ENCODE results near the gene RARS2.

RARS2 gene

DNA sequence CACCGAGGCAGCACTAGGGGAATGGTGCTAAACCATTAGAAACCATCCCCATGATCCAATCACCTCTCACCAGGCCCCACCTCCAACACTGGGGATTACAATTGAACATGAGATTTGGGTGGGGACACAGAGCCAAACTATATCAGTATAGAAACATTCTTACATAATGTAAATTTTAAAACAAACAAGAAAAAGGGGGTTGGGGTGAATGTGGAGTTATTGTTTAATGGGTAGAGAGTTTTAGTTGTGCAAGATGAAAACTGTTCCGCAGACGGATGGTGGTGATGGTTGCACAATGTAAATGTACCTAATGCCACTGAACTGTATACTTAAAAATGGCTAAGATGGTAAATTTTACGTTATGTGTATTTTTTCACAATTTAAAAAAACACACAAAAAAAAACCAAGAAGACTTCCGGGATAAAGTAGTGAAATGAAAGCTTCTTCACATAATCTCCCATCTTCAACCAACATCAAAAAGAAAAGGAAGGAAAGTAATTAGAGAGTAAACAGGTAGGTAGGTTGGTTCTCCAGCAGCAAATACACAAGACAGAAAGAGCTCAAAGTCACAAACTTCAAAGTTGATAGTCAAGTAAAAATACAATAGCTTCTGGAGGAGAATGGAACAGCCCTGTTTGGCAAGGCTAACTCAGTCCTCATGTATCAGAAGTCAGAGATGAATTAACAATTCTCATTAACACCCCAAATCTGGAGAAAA lies 16.3 kb downstream of the RARS2 start:
- DNase-seq (ENCODE audit: low spot score): no peak

DNA sequence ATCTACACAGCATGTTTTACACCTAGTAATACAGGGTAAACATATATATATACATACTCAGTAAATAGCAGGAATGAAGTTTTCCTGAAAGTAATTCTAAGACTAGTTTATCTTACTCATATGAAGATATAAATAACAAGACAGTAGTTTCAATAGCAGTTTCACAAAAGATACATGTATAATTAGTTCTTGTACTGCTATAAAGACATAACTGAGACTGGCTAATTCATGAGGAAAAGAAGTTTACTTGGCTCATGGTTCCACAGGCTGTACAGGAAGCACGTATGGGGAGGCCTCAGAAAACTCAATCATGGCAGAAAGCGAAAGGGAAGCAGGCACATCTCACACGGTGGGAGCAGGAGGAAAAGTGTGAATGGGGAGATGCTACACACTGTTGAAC lies 16.9 kb downstream of the RARS2 start:
- DNase-seq (ENCODE audit: low spot score): no peak

- DNase-seq (ENCODE audit: low spot score): no peak
Measured at GRCh38 chr6:87572021-87572420, 17.8 kb downstream of the RARS2 start.

GRCh38 chr6:87561017-87561416 lies 28.8 kb downstream of the RARS2 start:
- DNase-seq (ENCODE audit: low spot score): no peak

GRCh38 chr6:87558446-87558845 lies 31.3 kb downstream of the RARS2 start:
- DNase-seq (ENCODE audit: low spot score): no peak

DNA sequence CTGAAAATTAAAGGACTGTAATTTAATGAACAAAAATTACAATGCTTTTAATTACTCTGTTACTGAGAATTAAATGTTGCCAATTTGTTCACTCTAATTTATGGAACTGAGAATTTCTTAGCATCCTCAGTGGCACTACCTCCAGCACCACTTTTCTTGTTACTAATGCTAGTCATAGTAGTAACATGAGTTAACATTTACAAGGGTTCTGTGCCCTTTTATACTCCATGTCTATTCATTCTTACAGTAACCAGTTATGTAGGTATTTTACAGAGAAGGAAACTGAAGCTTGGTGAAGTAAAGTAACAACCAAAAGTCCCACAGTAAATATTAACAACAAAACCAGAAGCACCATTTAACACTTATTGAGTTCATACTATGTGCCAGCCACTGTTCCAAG lies 34.3 kb downstream of the RARS2 start:
- DNase-seq (ENCODE audit: low spot score): no peak

DNA sequence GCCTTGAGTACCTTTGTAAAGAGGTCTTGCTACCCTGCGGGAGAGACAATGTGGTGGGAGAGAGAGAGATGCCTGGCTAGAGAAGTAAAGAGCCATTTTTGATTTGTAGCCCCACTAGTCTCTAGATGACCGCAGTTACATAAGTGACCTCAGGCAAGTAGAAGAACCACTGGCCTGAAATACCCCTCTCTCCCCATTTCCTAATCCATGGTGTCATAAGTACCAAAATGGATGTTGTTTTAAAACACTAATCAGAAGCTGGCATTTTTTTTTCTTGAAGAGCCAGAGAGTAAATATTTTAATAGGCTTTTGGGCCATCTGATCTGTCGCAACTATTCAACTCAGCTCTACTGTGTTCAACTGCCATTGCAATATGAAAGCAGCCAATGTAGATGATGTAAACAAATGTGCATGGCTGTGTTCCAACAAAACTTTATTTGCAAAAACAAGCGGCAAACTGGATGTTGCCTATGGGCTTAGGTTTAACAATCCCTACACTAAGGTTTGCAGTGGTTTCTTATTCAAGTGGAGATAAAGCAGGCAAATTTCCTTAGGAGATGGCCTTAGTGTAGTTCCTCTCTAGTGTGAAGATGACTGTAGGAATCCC lies 36.5 kb downstream of the RARS2 start:
- no peak for DNase-seq (ENCODE audit: low spot score)

DNA sequence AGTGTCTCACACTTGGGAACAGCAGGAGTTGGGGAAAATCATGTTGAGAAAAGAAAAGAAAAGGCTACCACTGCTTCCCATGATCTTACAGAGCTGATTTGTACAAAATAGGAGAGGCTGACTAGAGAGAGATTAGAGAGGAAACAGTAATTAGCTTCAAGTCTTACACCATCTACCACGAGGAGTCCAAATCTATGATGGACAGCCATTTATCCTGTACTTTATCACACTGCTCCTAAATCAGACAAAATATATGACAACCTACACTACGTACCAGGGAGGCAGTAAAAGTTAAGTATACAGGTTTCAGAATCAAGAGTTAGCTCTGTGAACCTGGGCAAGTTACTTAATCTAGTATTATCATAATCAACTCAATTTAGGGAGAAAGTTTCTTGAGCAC lies 38.0 kb downstream of the RARS2 start:
- no peak for DNase-seq (ENCODE audit: low spot score)

- DNase-seq (ENCODE audit: low spot score): no peak
Measured at GRCh38 chr6:87544474-87544735, 45.4 kb downstream of the RARS2 start.

DNA sequence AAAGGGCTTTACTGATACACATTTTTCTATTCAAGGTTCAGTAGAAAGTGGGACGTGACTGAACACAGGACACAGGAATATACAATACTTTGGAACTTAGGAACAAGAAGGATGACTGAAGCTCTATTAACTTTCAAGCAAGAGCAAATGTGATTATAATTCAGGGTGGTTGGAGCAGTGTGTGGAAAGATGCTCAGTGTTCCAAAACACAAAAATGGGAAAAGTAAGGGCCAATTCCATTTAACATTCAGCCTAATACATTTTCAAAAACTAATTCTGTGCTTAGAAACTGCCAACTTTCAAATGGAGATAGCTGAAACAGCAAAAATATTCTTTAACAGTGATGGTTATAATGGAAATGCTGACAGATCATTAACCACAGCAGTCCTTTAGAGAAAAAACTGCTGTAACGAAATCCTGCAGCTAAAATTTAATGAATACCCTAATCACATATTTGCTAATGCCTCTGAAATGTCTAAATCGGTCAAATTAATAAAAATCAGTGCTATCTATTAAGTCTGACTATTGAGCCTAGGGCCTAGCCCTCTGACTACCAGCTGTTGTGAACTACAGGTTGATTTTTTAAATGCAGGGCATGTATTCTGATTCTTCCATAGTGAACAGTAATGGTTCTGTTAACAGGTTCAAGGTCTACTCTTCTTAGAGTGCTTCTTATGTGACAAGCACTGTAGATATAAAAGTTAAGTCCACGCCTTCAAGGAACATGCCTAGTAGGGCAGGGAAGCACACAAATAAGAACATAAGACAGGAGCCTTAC lies 45.9 kb downstream of the RARS2 start:
- no peak for DNase-seq (ENCODE audit: low spot score)

GRCh38 chr6:87541744-87542143 lies 48.0 kb downstream of the RARS2 start:
- DNase-seq (ENCODE audit: low spot score): no peak

DNA sequence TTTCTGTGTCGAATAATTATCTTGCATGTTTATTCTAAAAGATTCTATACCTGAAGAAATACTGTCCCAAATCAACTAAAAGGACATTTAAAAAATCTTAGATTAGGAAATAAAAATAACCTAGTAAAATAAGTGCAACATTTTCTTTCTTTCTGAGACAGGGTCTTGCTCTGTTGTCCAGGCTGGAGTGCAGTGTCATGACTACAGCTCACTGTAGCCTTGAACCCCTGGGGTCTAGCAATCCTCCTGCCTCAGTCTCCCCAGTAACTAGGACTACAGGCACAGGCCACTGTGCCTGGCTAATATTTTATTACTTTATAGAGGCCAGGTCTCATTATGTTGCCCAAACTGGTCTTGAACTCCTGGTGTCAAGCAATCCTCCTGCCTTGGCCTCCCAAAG lies 48.7 kb downstream of the RARS2 start:
- no peak for DNase-seq (ENCODE audit: low spot score)

GRCh38 chr6:87540539-87540938 lies 49.2 kb downstream of the RARS2 start:
- DNase-seq (ENCODE audit: low spot score): no peak

- DNase-seq (ENCODE audit: low spot score): no peak
Measured at GRCh38 chr6:87539554-87539953, 50.2 kb downstream of the RARS2 start.

- no peak for DNase-seq (ENCODE audit: low spot score)
Measured at GRCh38 chr6:87538510-87539260, 51.1 kb downstream of the RARS2 start.

DNA sequence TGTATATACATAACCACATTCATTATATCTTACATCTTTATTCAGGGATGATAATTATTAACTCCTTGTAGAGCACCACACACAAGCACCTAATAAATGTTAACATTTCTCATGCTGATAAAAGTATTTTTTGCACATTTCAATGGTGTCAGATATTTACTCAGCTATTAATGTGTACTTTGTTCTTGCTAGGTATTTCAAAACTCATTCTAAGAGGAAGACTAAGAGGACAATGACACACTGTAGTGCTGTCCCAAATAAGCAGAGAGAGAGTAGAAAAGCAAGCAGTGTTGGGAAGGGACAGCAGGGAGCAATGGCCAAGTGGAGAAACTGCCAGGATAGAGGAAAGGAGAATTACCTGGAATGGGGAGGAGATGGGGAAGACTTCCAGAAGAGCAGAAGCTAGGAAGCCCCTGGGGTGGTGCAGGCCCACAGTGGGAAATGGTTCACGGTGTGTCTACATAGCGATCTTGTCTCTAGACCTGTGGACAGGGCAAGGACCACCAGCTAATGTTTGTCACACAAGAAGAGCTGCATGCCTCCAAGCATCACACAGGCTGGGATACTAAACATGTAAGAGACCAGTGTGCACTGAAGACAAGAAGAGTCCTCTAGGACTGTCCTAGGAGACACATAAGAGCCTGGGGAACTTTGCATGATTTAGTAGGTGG lies 55.3 kb downstream of the RARS2 start:
- no peak for DNase-seq (ENCODE audit: low spot score)

DNA sequence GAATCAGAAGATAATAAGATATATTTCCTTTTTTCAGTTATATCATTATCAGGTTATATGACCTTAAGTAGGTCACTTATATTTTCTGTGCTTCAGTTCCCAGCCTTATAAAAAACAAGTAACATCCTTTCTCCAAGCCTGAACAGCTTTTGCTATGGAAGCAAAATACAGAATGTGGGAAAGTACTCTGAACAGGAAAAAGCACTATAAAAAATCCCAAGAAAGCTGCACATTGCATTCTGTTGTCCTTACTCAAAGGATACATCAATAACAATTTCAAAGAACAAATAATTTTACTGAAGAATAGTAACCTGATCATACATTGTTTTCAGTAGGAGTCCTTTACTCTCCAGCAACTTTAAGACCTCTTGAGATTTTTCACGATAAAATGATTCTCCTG lies 60.6 kb downstream of the RARS2 start:
- DNase-seq (ENCODE audit: low spot score): no peak

DNA sequence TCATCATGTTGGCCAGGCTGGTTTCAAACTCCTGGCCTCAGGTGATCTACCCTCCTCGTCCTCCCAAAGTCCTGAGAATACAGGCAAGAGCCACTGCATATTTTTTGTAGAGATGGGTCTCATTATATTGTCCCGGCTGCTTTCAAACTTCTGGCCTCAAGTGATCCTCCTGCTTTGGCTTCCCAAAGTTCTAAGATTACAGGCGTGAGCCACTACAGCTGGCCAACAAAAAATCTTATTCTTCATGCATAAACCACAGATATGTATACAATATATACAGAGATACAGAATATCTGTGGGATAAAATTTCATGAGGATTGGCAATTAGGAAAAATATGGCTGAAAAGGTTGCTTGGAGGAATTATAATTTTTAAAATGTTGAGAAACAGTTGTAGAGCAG lies 67.1 kb downstream of the RARS2 start:
- DNase-seq (ENCODE audit: low spot score): no peak

- DNase-seq (ENCODE audit: low spot score): no peak
Measured at GRCh38 chr6:87518453-87518852, 71.3 kb downstream of the RARS2 start.

DNA sequence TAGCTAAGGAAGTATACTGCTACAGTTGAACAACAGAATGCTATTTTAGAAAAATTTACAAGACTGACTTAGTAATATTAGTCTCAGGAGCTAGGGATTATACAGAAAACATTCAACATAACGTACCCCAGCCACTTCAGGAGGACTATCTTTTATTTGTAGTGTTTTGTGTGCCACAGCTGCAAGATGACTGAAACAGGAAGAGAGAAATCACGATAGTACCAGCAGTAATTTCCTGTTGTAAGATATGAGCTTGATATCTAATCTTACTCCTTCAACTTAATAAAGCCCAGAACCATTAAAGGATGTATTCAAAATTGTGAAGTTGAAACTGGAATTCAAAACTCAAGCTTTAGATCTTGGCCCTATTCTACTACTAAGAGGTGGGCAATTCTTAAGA lies 75.0 kb downstream of the RARS2 start:
- no peak for DNase-seq (ENCODE audit: low spot score)

DNA sequence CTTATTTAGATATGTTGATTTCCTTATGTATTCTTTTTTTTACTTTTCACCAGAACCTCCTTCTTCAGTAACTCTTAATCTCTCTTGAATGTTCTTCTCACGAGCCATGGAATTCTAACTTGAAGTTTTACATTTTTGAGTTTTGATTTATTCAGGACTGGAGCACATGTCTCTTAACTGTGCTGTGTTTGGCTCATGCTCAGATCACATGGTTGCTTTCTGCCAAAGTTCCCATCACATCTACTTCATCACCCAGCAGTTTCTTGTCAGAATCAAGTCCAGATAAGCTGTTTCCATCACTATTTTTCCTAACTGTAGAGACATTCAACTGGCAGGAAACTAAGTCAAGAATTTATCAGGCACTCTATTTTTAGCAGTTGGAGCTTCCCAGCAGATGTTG lies 85.3 kb downstream of the RARS2 start:
- DNase-seq (ENCODE audit: low spot score): no peak

GRCh38 chr6:87501809-87502572 lies 87.8 kb downstream of the RARS2 start:
- no peak for DNase-seq (ENCODE audit: low spot score)

All from D341Med (cell line).